RCC 7860 (cell line): ENCODE measurements around the gene GPR15.

Source experiments
- DNase-seq: peaks from one replicate; pipeline ENCODE4 v3.0.0-alpha.2; 2015; ENCODE audit warnings: low spot score
- FAIRE-seq: peaks from 2 replicates; lab custom pipeline; 2012; peaks lifted over from hg19 to GRCh38; lab: Jason Lieb, UNC

GPR15 gene

GRCh38 chr3:98582042-98582441, 50.3 kb downstream of the GPR15 start:
- FAIRE-seq, result no peak

GRCh38 chr3:98583766-98584165, 52.0 kb downstream of the GPR15 start:
- DNase-seq, result no peak

More at GRCh38 chr3:98582042-98582441, 50.3 kb downstream of the GPR15 start:
- no peak for DNase-seq

More at GRCh38 chr3:98583766-98584165, 52.0 kb downstream of the GPR15 start:
- FAIRE-seq, result no peak
